IMR-90 (cell line): ENCODE measurements around the gene ACVR1. TPM values are rescaled to one million over a fixed set of nuclear protein-coding genes. Genes with fewer than 3 reads are reported as not detected.

ENCODE experiments used
- ATAC-seq: fragments of 200-7000 bp; cut with Tn5 transposase; 2 replicates; pipeline ENCODE4 v1.9.1; 2020; ENCODE audit warnings: low read depth, mild to moderate bottlenecking, moderate library complexity
- BruUV-seq: library from RNA; stranded (reverse); fragments of 400-500 nt; replicated peaks from 2 replicates; lab custom pipeline; 2021; lab: Mats Ljungman, UMichigan
- CTCF ChIA-PET: fragments of 300-600 bp; formaldehyde crosslinking; extraction: SDS; loops from one replicate; lab custom pipeline; 2021; ENCODE audit warnings: antibody characterized with exemption; lab: Yijun Ruan, JAX
- POLR2A ChIA-PET: fragments of 300-600 bp; sonication (Branson Sonifier 250); formaldehyde crosslinking; loops from one replicate; lab custom pipeline; 2022; ENCODE audit warnings: antibody characterized with exemption; ENCODE audit not compliant: unreplicated experiment; lab: Charles Lee
- DNase-seq: peaks from one replicate; pipeline ENCODE4 v3.0.0; 2013
- H2AFZ ChIP-seq: replicated peaks from 2 replicates; pipeline ENCODE3; 2013; ENCODE audit warnings: low read length, mild to moderate bottlenecking; ENCODE audit not compliant: poor library complexity
- H2AK5ac ChIP-seq: 2 replicates; pipeline ENCODE4 v1.6.1; 2013; ENCODE audit warnings: low read depth, low read length, inconsistent platforms
- H2AK9ac ChIP-seq: replicated peaks from 2 replicates; pipeline ENCODE3; 2013; ENCODE audit warnings: mild to moderate bottlenecking, low read depth, low read length, moderate library complexity; ENCODE audit not compliant: poor library complexity
- H2BK120ac ChIP-seq: 2 replicates; pipeline ENCODE4 v1.6.1; 2013; ENCODE audit warnings: low read depth, low read length, inconsistent platforms
- H2BK15ac ChIP-seq: 3 replicates; pipeline ENCODE4 v1.6.1; 2013; ENCODE audit warnings: low read depth, low read length, inconsistent platforms
- H2BK20ac ChIP-seq: 2 replicates; pipeline ENCODE4 v1.6.1; 2013; ENCODE audit warnings: low read depth, mild to moderate bottlenecking, inconsistent platforms, low read length, moderate library complexity
- H2BK5ac ChIP-seq: 2 replicates; pipeline ENCODE4 v1.6.1; 2013; ENCODE audit warnings: mild to moderate bottlenecking, low read depth, low read length, inconsistent platforms; ENCODE audit not compliant: poor library complexity, severe bottlenecking
- H3K14ac ChIP-seq: replicated peaks from 2 replicates; pipeline ENCODE4 v1.6.1; 2013; ENCODE audit warnings: low read depth, low read length, inconsistent platforms
- H3K18ac ChIP-seq: 2 replicates; pipeline ENCODE4 v1.6.1; 2013; ENCODE audit warnings: low read depth, low read length, control low read depth
- H3K23ac ChIP-seq: 2 replicates; pipeline ENCODE4 v1.6.1; 2013; ENCODE audit warnings: low read depth, low read length, inconsistent platforms
- H3K27ac ChIP-seq: 2 replicates; pipeline ENCODE4 v1.5.1; 2013; ENCODE audit warnings: mild to moderate bottlenecking, control low read depth, low read length; ENCODE audit not compliant: insufficient read depth
- H3K27me3 ChIP-seq: 2 replicates; pipeline ENCODE4 v1.6.1; 2013; ENCODE audit warnings: low read length; ENCODE audit not compliant: control insufficient read depth, insufficient read depth
- H3K36me3 ChIP-seq: 2 replicates; pipeline ENCODE4 v1.6.1; 2013; ENCODE audit warnings: low read length, mixed read lengths; ENCODE audit not compliant: control insufficient read depth, insufficient read depth
- H3K4ac ChIP-seq: 2 replicates; pipeline ENCODE4 v1.6.1; 2013; ENCODE audit warnings: low read depth, low read length, inconsistent platforms
- H3K4me1 ChIP-seq: 2 replicates; pipeline ENCODE4 v1.6.1; 2013; ENCODE audit warnings: low read length, mixed read lengths; ENCODE audit not compliant: control insufficient read depth, insufficient read depth
- H3K4me2 ChIP-seq: 2 replicates; pipeline ENCODE4 v1.6.1; 2013; ENCODE audit warnings: low read depth, mild to moderate bottlenecking, control low read depth, low read length, moderate library complexity
- H3K4me3 ChIP-seq: 2 replicates; pipeline ENCODE4 v1.5.1; 2013; ENCODE audit warnings: low read depth, mild to moderate bottlenecking, control low read depth, low read length, moderate library complexity; ENCODE audit not compliant: insufficient read depth
- H3K56ac ChIP-seq: 2 replicates; pipeline ENCODE4 v1.6.1; 2013; ENCODE audit warnings: low read length, inconsistent platforms; ENCODE audit not compliant: insufficient read depth; ENCODE audit errors: extremely low read depth
- H3K79me1 ChIP-seq, 2 experiments: 2 replicates each; pipeline ENCODE4 v1.6.1; 2013; ENCODE audit warnings: low read length in 2 of 2, inconsistent platforms in 1 of 2, low read depth in 1 of 2
- H3K9ac ChIP-seq: 2 replicates; pipeline ENCODE4 v1.6.1; 2013; ENCODE audit warnings: low read depth, low read length, control low read depth
- H3K9me1 ChIP-seq: 2 replicates; pipeline ENCODE4 v1.6.1; 2013; ENCODE audit warnings: low read length, inconsistent platforms; ENCODE audit not compliant: insufficient read depth
- H3K9me3 ChIP-seq: 2 replicates; pipeline ENCODE4 v1.6.1; 2013; ENCODE audit warnings: low read length; ENCODE audit not compliant: control insufficient read depth, insufficient read depth
- H4K20me1 ChIP-seq: 2 replicates; pipeline ENCODE4 v1.6.1; 2013; ENCODE audit warnings: low read length, inconsistent platforms; ENCODE audit not compliant: insufficient read depth
- H4K5ac ChIP-seq: 2 replicates; pipeline ENCODE4 v1.6.1; 2013; ENCODE audit warnings: mild to moderate bottlenecking, low read depth, low read length, control low read depth
- H4K8ac ChIP-seq, 2 experiments: 2 replicates each; pipeline ENCODE4 v1.6.1; 2013; ENCODE audit warnings: low read depth in 2 of 2, low read length in 2 of 2, control low read depth in 1 of 2, inconsistent platforms in 1 of 2
- H4K91ac ChIP-seq: 2 replicates; pipeline ENCODE4 v1.6.1; 2013; ENCODE audit warnings: low read depth, low read length, inconsistent platforms; ENCODE audit not compliant: insufficient read depth
- BHLHE40 ChIP-seq: fragments of 150-350 bp; IDR thresholded peaks from 2 replicates; pipeline ENCODE4 v1.6.1; 2016; ENCODE audit warnings: mild to moderate bottlenecking, low read depth, low read length
- CEBPB ChIP-seq: IDR thresholded peaks from 2 replicates; pipeline ENCODE4 v1.6.1; 2012; ENCODE audit warnings: low read depth, low read length, improper control_type of control experiment
- CHD1 ChIP-seq: IDR thresholded peaks from 2 replicates; pipeline ENCODE4 v1.6.1; 2012; ENCODE audit warnings: low read depth, low read length, improper control_type of control experiment
- FOS ChIP-seq: fragments of 150-350 bp; IDR thresholded peaks from 2 replicates; pipeline ENCODE4 v1.6.1; 2016; ENCODE audit warnings: low read depth, low read length
- MAFK ChIP-seq: IDR thresholded peaks from 2 replicates; pipeline ENCODE4 v1.6.1; 2012; ENCODE audit warnings: low read depth, low read length, improper control_type of control experiment
- MAZ ChIP-seq: IDR thresholded peaks from 2 replicates; pipeline ENCODE4 v1.6.1; 2012; ENCODE audit warnings: low read depth, mild to moderate bottlenecking, low read length, improper control_type of control experiment, moderate library complexity, borderline replicate concordance
- MXI1 ChIP-seq: IDR thresholded peaks from 2 replicates; pipeline ENCODE4 v1.6.1; 2012; ENCODE audit warnings: low read depth, mild to moderate bottlenecking, low read length, moderate library complexity, borderline replicate concordance
- NFE2L2 ChIP-seq: fragments of 150-350 bp; IDR thresholded peaks from 2 replicates; pipeline ENCODE4 v1.6.1; 2016; ENCODE audit warnings: low read depth, mild to moderate bottlenecking, low read length
- POLR2A ChIP-seq: IDR thresholded peaks from 2 replicates; pipeline ENCODE4 v1.6.1; 2012; ENCODE audit warnings: mild to moderate bottlenecking, low read depth, low read length
- RAD21 ChIP-seq: IDR thresholded peaks from 2 replicates; pipeline ENCODE4 v1.6.1; 2012; ENCODE audit warnings: low read length, improper control_type of control experiment
- RCOR1 ChIP-seq: IDR thresholded peaks from 2 replicates; pipeline ENCODE4 v1.6.1; 2012; ENCODE audit warnings: mild to moderate bottlenecking, low read length, improper control_type of control experiment; ENCODE audit not compliant: insufficient replicate concordance
- RFX5 ChIP-seq: IDR thresholded peaks from 2 replicates; pipeline ENCODE4 v1.8.0; 2012; ENCODE audit warnings: low read depth, mild to moderate bottlenecking, low read length, moderate library complexity
- SMC3 ChIP-seq: fragments of 150-350 bp; IDR thresholded peaks from 2 replicates; pipeline ENCODE4 v1.6.1; 2016; ENCODE audit warnings: low read depth, mild to moderate bottlenecking, antibody characterized with exemption, low read length, moderate library complexity
- dilution Hi-C: fragments of 300-500 bp; cut with HindIII; formaldehyde crosslinking; loops from one replicate; pipeline ENCODE4 v1.14.3; 2018; ENCODE audit warnings: low sequenced_read_pairs; ENCODE audit not compliant: unreplicated experiment
- in situ Hi-C: fragments of 300-500 bp; cut with MboI; formaldehyde crosslinking; loops from 3 replicates; pipeline ENCODE4 v1.14.3; 2019; ENCODE audit warnings: low sequenced_read_pairs, inconsistent platforms, mixed read lengths
- intact Hi-C: fragments of 100-400 bp; cut with micrococcal nuclease; formaldehyde crosslinking; loops from 2 replicates; pipeline ENCODE4 v1.10.0; 2022
- polyA plus RNA-seq, 3 experiments: library from polyadenylated mRNA; depleted of rRNA; stranded (reverse); fragments of >200 nt; gene quantifications; 2 replicates each; pipeline ENCODE4 v1.2.3, GENCODE V29; 2012; ENCODE audit warnings: low replicate concordance in 1 of 3
- total RNA-seq: library from RNA; depleted of rRNA; stranded (reverse); fragments of >200 nt; gene quantifications from 2 replicates; pipeline ENCODE4 v1.2.3, GENCODE V29; 2012
- TF ChIP-seq, protein P1 (sequence below): fragments of 150-350 bp; IDR thresholded peaks from 2 replicates; pipeline ENCODE4 v1.6.1; 2017; ENCODE audit warnings: mild to moderate bottlenecking, antibody characterized with exemption, low read length, low read depth
- TF ChIP-seq, protein P2 (sequence below): fragments of 150-350 bp; IDR thresholded peaks from 2 replicates; pipeline ENCODE4 v1.6.1; 2016; ENCODE audit warnings: low read depth, mild to moderate bottlenecking, low read length, moderate library complexity, borderline replicate concordance

Gene ACVR1
- total and polyA plus RNA-seq, 2 of the 4 experiments (the other 2 are of a cell fraction), result 21.1 to 40.8 TPM

DNA sequence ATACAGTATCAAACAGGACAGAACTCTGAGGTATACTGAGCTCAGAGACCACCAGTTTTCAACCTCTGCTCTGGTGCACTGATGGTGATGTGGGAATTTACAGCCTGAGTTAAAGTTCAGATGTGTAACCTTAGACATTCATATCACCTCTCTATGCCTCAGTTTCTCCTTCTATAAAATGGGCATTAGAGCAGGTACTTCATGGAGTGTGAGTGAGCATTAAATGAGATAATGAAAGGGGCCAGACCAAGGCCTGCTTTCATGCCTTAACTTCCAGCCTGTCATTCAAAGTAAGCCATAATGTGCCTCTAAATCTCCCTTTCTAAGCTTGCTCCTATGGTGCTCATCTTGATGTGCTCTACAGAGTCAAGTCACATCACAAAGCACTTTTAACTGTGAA, 8.4 kb downstream of the ACVR1 start:
- POLR2A ChIA-PET, result no interaction called here
- intact Hi-C loops, result no loop called here
- peaks cover 20% of the 10 kb centered on the region for H3K9me1 ChIP-seq

More for the DNA sequence above, 8.4 kb downstream of the ACVR1 start:
- ATAC-seq (no peak), DNase-seq (no peak)
- H4K5ac ChIP-seq, result no peak overlapping the region
- no peak overlapping the region for H3K56ac ChIP-seq
- H3K9me3 ChIP-seq, result no peaks in the 10 kb centered on the region
- no TSS peak for BruUV-seq
- no peak overlapping the region for H3K4ac ChIP-seq
- peaks cover 51% of the 10 kb centered on the region for H4K20me1 ChIP-seq
- H2BK120ac ChIP-seq, result no peak overlapping the region
- no peak overlapping the region for H4K8ac ChIP-seq
- no peak for TF ChIP-seq MAZ
- no peak for TF ChIP-seq CHD1
- TF ChIP-seq RFX5, result no peak
- no peak for TF ChIP-seq MXI1
- no peak for TF ChIP-seq RAD21
- no peak for TF ChIP-seq NFE2L2
- TF ChIP-seq MAFK, result no peak
- TF ChIP-seq, protein P1, sequence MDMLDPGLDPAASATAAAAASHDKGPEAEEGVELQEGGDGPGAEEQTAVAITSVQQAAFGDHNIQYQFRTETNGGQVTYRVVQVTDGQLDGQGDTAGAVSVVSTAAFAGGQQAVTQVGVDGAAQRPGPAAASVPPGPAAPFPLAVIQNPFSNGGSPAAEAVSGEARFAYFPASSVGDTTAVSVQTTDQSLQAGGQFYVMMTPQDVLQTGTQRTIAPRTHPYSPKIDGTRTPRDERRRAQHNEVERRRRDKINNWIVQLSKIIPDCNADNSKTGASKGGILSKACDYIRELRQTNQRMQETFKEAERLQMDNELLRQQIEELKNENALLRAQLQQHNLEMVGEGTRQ, result no peak
- no peak for TF ChIP-seq POLR2A
- no peak for TF ChIP-seq FOS
- TF ChIP-seq, protein P2, sequence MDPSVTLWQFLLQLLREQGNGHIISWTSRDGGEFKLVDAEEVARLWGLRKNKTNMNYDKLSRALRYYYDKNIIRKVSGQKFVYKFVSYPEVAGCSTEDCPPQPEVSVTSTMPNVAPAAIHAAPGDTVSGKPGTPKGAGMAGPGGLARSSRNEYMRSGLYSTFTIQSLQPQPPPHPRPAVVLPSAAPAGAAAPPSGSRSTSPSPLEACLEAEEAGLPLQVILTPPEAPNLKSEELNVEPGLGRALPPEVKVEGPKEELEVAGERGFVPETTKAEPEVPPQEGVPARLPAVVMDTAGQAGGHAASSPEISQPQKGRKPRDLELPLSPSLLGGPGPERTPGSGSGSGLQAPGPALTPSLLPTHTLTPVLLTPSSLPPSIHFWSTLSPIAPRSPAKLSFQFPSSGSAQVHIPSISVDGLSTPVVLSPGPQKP, result no peak
- TF ChIP-seq BHLHE40, result no peak
- TF ChIP-seq SMC3, result no peak
- TF ChIP-seq CEBPB, result no peak
- TF ChIP-seq RCOR1, result no peak
- H2AK9ac ChIP-seq, result no peak overlapping the region
- H3K18ac ChIP-seq, result no peak overlapping the region
- H3K79me1 ChIP-seq, result peaks cover 45 to 77% of the 10 kb centered on the region in 2 experiments
- no peak overlapping the region for H4K91ac ChIP-seq
- H2AK5ac ChIP-seq, result no peak overlapping the region
- no peak overlapping the region for H3K27ac ChIP-seq
- no peak overlapping the region for H3K14ac ChIP-seq
- CTCF ChIA-PET, result interaction anchor here (0.6 kb wide), 2 partner anchors 78 to 137 kb away, joined by 3 to 4 read pairs; no protein-coding TSS in a partner anchor
- H2AFZ ChIP-seq, result no peak overlapping the region
- H3K23ac ChIP-seq, result no peak overlapping the region
- H3K4me3 ChIP-seq, result no peak overlapping the region
- peaks cover 9% of the 10 kb centered on the region for H3K4me1 ChIP-seq
- H3K27me3 ChIP-seq, result no peaks in the 10 kb centered on the region
- H2BK15ac ChIP-seq, result no peak overlapping the region
- dilution Hi-C loops (no loop called here), in situ Hi-C loops (loop anchor here (25.0 kb wide), 1 partner anchor 1530 kb away; the partner anchor contains the start of gene NR4A2)
- no peak overlapping the region for H3K9ac ChIP-seq
- no peak overlapping the region for H2BK5ac ChIP-seq
- no peak overlapping the region for H2BK20ac ChIP-seq
- no peak overlapping the region for H3K4me2 ChIP-seq
- H3K36me3 ChIP-seq, result no peaks in the 10 kb centered on the region
